Erythroblast (primary cell): ENCODE results near the gene PTPRD.

Experiments
- DNase-seq, 2 experiments: peaks; one replicate each; lab custom pipeline; 2025; lab: John Stamatoyannopoulos, UW
- GATA1 ChIP-seq: IDR thresholded peaks from 2 replicates; pipeline ENCODE4 v1.6.1; 2011; ENCODE audit warnings: low read depth, mild to moderate bottlenecking, control low read depth, low read length, moderate library complexity
- POLR2A ChIP-seq: IDR thresholded peaks from 2 replicates; pipeline ENCODE4 v1.6.1; 2011; ENCODE audit warnings: mild to moderate bottlenecking, low read length

The PTPRD gene

DNA sequence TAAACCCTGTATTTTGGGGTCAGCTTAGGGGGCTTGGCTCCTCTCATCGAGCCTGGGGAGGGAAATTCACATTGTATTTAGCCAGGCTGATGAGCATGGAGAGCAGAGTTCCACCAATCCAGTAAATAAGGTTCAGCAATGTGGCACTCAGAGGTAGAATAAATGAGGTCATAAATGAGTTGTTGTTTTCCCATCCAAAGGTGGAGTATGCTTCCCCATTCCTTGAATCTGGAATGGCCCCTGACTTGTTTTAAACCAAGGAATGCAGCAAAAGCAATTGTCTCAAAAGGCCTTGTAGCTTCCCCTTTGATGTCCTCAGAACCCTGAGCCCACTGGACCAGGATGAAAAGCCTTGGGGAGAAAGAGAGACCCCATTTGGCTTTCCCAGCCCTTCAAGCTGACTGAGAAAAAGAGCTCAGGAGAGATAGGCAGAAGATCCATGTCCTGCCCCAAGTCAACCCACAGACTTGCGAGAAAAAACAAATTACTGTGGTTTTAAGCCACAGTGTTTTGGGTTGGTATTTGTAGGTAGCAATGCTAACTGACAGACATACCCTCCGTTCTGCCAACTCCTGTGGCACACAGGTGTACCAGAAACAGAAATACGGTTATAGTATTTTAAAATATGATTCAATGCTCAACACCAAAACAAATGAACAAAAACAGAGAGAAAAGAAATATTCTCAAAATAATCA is 2247.2 kb downstream of the PTPRD start:
- no peak for DNase-seq
- TF ChIP-seq POLR2A (no peak), GATA1 (no peak)

DNA sequence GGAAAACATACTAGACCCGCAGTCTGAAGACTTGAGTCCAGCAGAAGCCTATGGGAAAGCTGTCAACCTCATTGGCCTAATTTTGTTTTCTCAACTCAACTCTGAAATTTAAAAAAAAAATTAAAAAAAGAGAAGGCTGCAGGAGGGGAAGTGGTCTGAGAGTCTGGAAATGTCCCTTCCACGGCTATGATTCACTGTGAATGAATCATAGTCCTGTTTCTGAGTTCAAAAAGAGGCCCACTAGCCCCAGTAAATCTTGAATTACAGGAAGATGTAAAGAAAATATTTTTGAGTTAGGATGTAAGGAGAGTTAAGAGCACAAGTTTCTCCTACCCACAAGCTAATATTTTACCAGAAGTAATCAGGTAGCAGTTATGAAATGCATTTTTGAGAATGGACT is 2247.8 kb downstream of the PTPRD start:
- no peak for TF ChIP-seq GATA1
- no peak for TF ChIP-seq POLR2A
- no peak for DNase-seq

DNA sequence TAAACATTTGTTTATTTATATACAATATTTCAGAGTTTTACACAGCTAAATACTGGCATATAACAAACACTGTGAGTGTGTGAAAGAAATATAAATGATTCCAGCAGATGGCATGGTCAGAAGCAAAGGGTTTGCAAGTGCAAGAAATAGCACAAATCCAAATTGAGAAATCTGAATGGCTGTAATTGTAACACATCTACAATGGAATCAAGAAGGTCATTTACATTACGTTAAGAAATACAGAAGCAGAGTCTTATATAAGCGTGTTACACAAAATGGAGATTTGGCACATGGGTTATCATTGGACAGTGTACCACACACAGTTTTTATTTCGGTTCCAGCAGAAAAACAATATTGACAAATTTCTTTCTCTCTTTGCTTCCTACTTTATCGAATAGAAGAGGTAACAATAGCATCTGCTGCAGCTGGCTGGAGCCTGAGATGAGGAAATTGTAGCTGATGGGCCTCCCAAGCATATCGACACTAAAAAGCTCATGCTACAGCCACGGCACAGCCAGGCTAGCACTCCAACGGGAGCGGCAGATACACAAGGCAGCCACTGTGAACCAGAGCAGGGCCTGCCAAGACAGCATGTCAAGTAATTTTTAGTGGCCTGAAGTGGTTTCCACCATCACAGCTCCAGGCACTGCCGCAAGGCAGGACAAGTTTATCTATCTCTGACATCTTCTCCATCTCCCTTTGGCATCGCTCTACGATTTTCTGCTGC is 2248.6 kb downstream of the PTPRD start:
- DNase-seq, result no peak
- TF ChIP-seq GATA1 (no peak), POLR2A (no peak)

DNA sequence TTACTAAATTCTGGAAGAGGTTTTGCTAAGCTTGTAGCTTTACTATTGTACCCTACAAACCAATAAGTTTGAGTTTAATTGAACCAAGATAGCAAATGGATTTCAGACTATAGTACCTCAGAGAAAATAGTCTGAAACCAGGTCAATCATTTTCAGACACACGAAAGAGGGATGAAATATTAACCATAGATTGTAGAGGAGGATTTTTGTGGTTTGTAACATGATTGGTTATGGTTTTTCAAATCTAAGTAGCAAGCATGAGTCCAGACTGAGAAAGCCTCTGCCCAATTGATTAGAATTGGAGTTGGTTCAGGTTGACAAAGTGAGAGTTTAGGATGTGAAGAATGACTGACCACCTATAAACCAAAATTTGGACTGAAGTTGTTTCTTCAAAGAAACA is 2250.6 kb downstream of the PTPRD start:
- TF ChIP-seq GATA1 (no peak), POLR2A (no peak)
- no peak for DNase-seq

DNA sequence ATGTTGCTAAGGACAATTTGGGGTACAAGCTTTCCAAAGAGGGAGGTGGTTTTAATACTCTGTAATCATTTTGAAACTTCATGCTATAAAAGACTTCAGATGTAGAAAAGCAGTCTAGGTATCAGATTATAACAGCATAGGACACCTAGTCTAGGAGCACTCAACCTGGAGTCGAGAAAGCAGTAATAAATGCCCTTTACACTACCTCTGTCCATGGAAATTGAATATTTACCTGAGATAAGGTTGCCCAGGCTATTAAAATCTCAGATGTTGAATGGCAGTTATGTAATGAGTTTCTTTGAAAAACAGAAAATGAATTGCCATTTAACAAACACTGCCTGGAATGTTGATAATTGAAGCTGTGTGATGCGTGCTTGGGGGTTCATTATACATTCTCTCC is 2251.4 kb downstream of the PTPRD start:
- no peak for DNase-seq
- TF ChIP-seq POLR2A, result no peak

DNA sequence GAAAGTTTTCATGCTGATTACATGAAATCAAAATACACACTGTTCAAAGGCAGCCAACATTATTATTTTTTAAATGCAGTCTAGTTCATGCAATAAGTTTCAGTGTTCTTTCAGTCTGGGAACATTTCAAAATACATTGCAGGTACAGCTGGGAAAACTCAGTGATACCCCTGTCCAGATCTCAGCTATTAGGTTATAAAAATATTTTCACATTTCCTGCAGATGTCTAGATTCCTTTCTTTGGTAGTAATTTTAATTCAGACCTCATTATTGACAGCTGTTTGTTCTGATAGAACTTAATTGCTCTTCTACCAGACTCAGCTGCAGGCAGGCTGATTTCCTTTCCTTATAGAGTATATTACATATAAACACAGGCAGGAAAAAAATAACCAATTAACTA is 2256.4 kb downstream of the PTPRD start:
- DNase-seq, result no peak
- no peak for TF ChIP-seq POLR2A
- TF ChIP-seq GATA1, result no peak

DNA sequence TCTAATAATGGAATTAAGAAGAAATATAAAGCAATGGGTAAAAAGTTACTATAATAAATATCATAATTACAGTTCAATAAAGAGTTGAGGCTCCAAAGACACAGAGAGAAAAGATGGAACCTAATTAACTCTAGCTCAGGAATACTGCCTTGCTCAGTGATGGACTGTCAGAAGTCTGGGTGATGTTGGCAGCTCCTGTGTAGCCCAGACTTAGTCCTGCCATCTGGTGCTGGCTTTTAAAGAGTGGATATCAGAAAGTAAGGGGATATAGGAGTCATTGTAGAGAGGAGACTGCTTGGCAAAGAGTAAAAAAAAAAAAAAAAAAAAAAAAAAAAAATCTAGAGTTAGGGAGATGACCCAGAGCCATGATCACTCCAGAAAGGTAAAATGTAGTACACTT is 2261.4 kb downstream of the PTPRD start:
- no peak for DNase-seq
- no peak for TF ChIP-seq POLR2A
- TF ChIP-seq GATA1, result no peak

DNA sequence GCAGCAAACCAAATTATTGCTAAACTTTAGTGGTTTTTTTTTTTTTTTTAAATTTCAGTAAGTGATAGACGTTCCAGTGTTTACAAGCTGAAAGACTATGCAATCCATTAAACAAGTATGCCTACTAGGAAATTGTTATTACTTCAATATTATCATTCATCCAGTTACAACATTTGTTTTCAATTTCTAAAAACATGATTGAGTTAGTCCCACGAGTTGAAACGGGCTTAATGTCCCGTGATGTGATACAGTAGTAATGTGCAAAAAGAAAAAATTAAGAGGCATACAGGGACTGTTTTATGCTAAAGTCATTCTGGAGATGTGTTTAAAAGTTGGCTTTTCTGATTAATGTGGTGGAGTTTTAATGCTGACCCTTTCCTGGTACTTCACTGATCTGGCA is 2262.9 kb downstream of the PTPRD start:
- no peak for TF ChIP-seq GATA1
- TF ChIP-seq POLR2A, result no peak
- DNase-seq, result no peak

DNA sequence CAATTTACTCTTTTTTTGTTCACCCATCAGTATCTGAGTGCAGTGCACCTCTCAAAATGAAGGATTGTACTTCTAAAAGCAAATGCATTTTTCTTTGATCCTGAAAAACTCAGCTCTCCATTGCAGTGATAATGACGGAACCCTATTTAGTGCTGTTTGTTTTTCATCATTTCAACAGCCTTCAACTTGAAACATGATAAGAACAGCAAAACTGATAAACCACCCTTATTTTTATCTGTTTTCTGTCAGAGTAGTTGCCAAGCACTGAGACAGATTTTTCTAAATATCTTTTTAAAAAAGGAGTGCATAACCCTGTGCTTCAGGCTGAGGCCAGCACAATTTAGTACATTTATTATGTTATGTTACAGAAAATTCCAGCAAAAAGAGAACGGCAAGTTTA is 2263.4 kb downstream of the PTPRD start:
- TF ChIP-seq GATA1 (no peak), POLR2A (no peak)
- DNase-seq, result no peak

DNA sequence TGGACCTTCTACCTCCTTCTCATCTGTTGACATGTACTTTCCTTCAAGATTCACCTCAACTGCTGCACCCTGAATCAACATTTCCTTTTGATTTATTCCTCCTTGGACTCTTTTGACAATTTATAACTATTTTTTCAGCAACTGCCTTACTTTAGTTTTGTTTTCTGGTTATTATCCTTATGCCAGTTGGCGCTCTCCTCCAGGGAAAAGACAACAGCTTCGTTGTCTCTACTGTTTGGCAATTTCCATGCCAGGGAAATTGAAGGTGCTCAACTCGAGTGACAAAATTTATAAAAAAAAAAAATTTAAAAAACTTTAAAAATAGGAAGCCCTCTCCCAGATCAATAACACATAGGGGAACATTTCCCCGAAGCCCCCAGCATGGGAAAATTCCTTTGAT is 2264.0 kb downstream of the PTPRD start:
- TF ChIP-seq GATA1 (no peak), POLR2A (no peak)
- no peak for DNase-seq

DNA sequence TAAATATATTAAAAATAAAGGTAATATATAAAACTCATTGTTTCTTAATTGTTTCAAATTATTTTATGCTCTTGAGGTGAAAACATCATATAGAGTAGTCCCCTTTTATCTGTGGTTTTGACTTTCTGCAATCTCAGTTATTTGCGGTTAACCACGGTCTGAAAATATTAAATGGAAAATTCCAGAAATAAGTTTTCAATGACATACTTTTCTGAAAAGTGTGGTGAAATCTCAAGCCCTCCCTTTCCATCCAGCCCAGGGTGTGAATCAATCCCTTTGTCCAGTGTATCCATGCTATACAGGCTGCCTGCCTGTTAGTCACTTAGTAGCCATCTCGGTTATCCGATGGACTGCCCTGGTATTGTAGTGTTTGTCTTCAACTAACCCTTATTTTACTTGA is 2266.5 kb downstream of the PTPRD start:
- TF ChIP-seq GATA1, result no peak
- no peak for TF ChIP-seq POLR2A
- DNase-seq, result no peak

DNA sequence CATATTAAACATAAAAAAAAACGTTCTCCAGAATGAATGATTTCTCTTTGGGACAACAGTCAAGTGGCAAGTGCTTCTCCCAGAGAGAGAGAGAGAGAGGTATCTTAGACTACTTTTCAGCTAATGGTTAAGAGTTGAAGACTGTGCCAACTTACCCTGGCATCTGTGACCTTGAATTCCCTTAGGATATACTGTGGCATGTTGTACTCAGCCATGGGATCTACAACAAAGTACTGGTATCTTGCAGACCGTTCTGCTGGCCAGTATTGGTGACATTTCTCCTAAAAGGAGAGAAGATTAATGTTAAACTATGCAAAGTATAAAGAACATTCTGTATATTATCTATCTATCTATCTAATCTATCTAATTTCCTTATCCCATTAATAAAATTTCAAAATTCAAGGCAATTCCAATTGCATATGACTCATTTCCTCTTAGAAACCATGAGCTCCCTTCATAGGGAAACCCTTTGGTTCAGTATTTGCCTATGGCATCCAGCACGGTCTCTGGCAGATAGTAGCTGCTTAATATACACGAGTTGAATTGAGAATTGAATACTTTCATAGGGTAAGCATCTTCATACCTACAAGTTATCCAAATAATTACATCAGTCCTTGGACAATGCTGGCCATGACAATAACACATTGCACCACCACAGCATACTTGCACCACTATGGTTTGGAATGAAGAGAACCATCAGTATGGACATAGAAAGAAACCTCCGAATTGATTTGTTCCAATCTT is 2273.9 kb downstream of the PTPRD start:
- TF ChIP-seq POLR2A, result no peak
- TF ChIP-seq GATA1, result no peak
- no peak for DNase-seq

DNA sequence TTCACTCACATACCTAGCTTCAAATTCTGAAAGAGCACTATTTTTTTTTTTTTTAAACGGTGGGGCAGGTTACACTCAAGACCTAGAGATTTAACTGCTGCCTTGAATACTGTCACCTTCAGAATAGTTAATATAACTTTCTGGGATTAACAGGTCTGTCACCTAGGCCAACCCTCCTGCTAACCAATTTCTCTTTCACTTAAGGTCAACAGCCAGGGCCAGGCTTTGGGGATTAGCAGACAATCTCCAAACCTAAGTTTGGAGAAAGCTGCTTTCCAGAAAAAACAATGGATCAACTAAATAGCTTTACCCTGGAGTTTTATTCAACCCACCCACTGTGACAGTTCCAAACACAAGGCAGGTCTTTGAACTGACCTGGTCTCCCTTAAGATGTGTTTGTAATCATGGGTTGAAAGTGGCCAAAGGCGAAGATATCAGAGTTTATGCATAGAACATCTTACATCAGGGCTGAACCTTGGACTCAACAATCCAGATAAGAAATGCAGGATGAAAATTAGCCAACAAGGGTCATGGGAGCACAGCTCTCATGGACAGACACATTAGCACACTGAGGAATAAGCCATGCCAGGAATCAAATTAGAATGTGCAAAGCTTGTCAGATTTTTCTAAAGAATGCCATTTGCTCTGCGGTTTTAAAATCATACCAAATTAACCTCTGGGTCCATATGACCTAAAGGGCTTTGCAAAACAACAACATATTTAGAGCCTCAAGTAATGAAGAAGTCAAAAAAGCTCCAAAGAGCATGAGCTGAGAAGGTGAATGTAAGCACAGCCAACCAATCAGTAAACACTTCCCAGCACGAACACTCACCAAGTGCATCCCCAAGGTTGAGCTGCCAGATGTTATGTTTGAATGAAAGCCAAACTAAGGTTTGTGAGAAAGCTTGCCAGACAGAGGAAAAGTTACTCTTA is 2274.7 kb downstream of the PTPRD start:
- no peak for DNase-seq
- TF ChIP-seq GATA1 (no peak), POLR2A (no peak)
